B cell (primary cell): Measurements from ENCODE around the gene TWIST2.

Source experiments
- EZH2 ChIP-seq: IDR thresholded peaks from 2 replicates; pipeline ENCODE4 v1.6.1; 2012; ENCODE audit warnings: borderline replicate concordance, low read depth, mild to moderate bottlenecking, moderate library complexity, low read length; ENCODE audit not compliant: insufficient read depth, poor library complexity, severe bottlenecking
- TF ChIP-seq, protein P1 (sequence below): fragments of 200-600 bp; IDR thresholded peaks from one replicate; pipeline ENCODE4 v1.8.0; 2022; ENCODE audit warnings: antibody characterized with exemption, mild to moderate bottlenecking

DNA sequence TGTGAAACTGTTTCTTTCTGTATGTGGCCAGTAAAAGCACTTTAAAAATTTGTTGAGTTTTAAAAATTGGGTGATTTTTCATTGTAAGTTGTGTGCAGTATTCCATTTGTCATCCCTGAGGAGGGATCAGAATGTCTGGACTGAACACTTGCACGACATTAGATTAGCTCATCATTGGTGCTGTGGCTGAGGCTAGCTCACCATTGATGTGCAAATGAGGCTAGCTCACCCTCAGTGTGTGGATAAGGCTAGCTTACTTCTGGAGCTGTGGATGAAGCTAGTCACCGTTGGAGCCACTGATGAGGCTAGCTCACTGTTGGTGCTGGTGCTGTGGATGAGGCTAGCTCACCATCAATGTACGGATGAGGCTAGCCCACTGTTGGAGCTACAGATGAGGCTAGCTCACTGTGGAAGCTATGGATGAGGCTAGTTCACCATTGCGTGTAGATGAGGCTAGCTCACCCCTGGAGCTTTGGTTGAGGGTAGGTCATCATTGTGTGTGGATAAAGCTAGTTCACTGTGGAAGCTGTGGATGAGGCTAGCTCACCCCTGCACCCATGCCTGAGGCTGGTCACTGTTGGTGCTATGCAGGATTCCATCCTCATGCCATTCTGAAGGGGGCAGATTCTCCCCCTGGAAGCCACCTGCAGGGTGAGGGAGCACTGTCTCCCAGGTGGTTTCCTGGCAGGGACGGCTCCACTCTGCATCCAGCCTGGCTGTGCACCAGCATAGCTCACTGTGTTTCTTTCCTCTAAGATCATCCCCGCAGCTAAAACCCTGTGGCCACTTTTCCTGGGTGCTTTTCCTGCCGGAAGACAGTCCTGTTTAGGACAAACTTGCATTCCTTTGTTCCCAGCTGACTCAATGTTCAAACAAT is 101.1 kb downstream of the TWIST2 start:
- TF ChIP-seq, protein P1, sequence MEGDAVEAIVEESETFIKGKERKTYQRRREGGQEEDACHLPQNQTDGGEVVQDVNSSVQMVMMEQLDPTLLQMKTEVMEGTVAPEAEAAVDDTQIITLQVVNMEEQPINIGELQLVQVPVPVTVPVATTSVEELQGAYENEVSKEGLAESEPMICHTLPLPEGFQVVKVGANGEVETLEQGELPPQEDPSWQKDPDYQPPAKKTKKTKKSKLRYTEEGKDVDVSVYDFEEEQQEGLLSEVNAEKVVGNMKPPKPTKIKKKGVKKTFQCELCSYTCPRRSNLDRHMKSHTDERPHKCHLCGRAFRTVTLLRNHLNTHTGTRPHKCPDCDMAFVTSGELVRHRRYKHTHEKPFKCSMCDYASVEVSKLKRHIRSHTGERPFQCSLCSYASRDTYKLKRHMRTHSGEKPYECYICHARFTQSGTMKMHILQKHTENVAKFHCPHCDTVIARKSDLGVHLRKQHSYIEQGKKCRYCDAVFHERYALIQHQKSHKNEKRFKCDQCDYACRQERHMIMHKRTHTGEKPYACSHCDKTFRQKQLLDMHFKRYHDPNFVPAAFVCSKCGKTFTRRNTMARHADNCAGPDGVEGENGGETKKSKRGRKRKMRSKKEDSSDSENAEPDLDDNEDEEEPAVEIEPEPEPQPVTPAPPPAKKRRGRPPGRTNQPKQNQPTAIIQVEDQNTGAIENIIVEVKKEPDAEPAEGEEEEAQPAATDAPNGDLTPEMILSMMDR, result no peak
- TF ChIP-seq EZH2, result no peak
